Fibroblast of lung (primary cell): ENCODE results near the gene ANKRD18B. TPM values are rescaled to one million over a fixed set of nuclear protein-coding genes. Genes with fewer than 3 reads are reported as not detected.
"Not testable (repeated sequence)": the region's sequence is repeated elsewhere in the genome, so short reads cannot be mapped to it uniquely, and the experiment has no call there.

Experiments used
- DNase-seq, 2 donors: peaks; one replicate each; pipeline versions ENCODE4 v3.0.0 to v3.0.0-alpha.2; 2010; ENCODE audit warnings: low read depth in 2 of 2
- H2AFZ ChIP-seq: 2 replicates; pipeline ENCODE4 v1.5.1; 2012; ENCODE audit warnings: low read length, control low read depth, inconsistent platforms
- H3K27ac ChIP-seq: 2 replicates; pipeline ENCODE4 v1.5.1; 2011; ENCODE audit warnings: low read length, control low read depth; ENCODE audit not compliant: insufficient read depth
- H3K27me3 ChIP-seq: 2 replicates; pipeline ENCODE4 v1.5.1; 2011; ENCODE audit warnings: mild to moderate bottlenecking, low read length; ENCODE audit not compliant: control insufficient read depth, insufficient read depth
- H3K36me3 ChIP-seq: 2 replicates; pipeline ENCODE4 v1.5.1; 2011; ENCODE audit warnings: low read length; ENCODE audit not compliant: control insufficient read depth, insufficient read depth
- H3K4me1 ChIP-seq: 2 replicates; pipeline ENCODE4 v1.5.1; 2011; ENCODE audit warnings: low read length; ENCODE audit not compliant: control insufficient read depth, insufficient read depth; ENCODE audit errors: extremely low read depth
- H3K4me2 ChIP-seq: 2 replicates; pipeline ENCODE4 v1.5.1; 2011; ENCODE audit warnings: low read length, control low read depth; ENCODE audit not compliant: insufficient read depth; ENCODE audit errors: extremely low read depth
- H3K4me3 ChIP-seq, 4 experiments: fragments of 200-600 bp in 1 of 4; sonication (generic) in 1 of 4; replicated peaks in 1 of 4; 2 replicates each; pipeline ENCODE4 v1.5.1; 2011 to 2016; ENCODE audit warnings: low read length in 4 of 4, low read depth in 3 of 4, mild to moderate bottlenecking in 3 of 4, control low read depth in 2 of 4, inconsistent platforms in 1 of 4, mixed read lengths in 1 of 4; ENCODE audit not compliant: insufficient read depth in 1 of 4; ENCODE audit errors: control extremely low read depth in 1 of 4
- H3K79me2 ChIP-seq: 2 replicates; pipeline ENCODE4 v1.5.1; 2012; ENCODE audit warnings: mild to moderate bottlenecking, low read length, inconsistent platforms; ENCODE audit not compliant: control insufficient read depth, insufficient read depth
- H3K9ac ChIP-seq: 2 replicates; pipeline ENCODE4 v1.5.1; 2011; ENCODE audit warnings: mild to moderate bottlenecking, low read length, control low read depth; ENCODE audit not compliant: insufficient read depth
- H3K9me3 ChIP-seq: 2 replicates; pipeline ENCODE4 v1.5.1; 2012; ENCODE audit warnings: low read depth, low read length; ENCODE audit not compliant: control insufficient read depth, insufficient read depth
- H4K20me1 ChIP-seq: 2 replicates; pipeline ENCODE4 v1.5.1; 2011; ENCODE audit warnings: low read length; ENCODE audit not compliant: control insufficient read depth, insufficient read depth; ENCODE audit errors: extremely low read depth
- CTCF ChIP-seq, 2 donors: IDR thresholded peaks in 1 of 2; conservative IDR thresholded peaks in 1 of 2; 1 replicate in 1 of 2; 2 replicates in 1 of 2; pipeline ENCODE4 v1.5.1; 2011 to 2012; ENCODE audit warnings: low read length in 2 of 2, control low read depth in 1 of 2, inconsistent platforms in 1 of 2, low read depth in 1 of 2, mild to moderate bottlenecking in 1 of 2
- EZH2 ChIP-seq: IDR thresholded peaks from 2 replicates; pipeline ENCODE4 v1.5.1; 2012; ENCODE audit warnings: low read length, control low read depth, mild to moderate bottlenecking; ENCODE audit errors: missing control alignments
- polyA plus RNA-seq, 2 donors: library from polyadenylated mRNA; depleted of rRNA in 1 of 2; stranded (reverse) in 1 of 2; unstranded in 1 of 2; fragments of >200 nt; gene quantifications; 2 replicates each; pipeline ENCODE4 v1.2.1, GENCODE V29; 2011 to 2012; ENCODE audit warnings: missing spikeins in 1 of 2
- total RNA-seq: library from RNA; depleted of rRNA; stranded (reverse); fragments of >200 nt; gene quantifications from 2 replicates; pipeline ENCODE4 v1.2.1, GENCODE V29; 2014

The ANKRD18B gene
- total and polyA plus RNA-seq, 2 donors (not counting 1 experiment from before 2014, with no cell fraction given) = 0.17 to 0.82 TPM

- not testable (repeated sequence) for H3K9ac ChIP-seq, H4K20me1 ChIP-seq, H3K79me2 ChIP-seq, H3K9me3 ChIP-seq, H3K4me1 ChIP-seq, H3K4me3 ChIP-seq, H3K36me3 ChIP-seq, H2AFZ ChIP-seq, H3K27ac ChIP-seq, H3K4me2 ChIP-seq, H3K27me3 ChIP-seq, DNase-seq
- TF ChIP-seq CTCF (conservative IDR thresholded peaks at IDR 0.05 in 1 of 2, IDR thresholded peaks at IDR 0.05 in 1 of 2; ENCODE audit: low read depth in 1 of 2, low read length in 2 of 2) = peak; percentile 36 to 40
Observed at GRCh38 chr9:33604249-33604648, 80.2 kb downstream of the ANKRD18B start.

- not testable (repeated sequence) for H3K27ac ChIP-seq, H2AFZ ChIP-seq, H3K4me3 ChIP-seq, H3K9me3 ChIP-seq, H3K9ac ChIP-seq, H3K4me2 ChIP-seq, DNase-seq, H4K20me1 ChIP-seq, H3K79me2 ChIP-seq, H3K36me3 ChIP-seq, H3K4me1 ChIP-seq, H3K27me3 ChIP-seq
Observed at GRCh38 chr9:33604936-33605335, 80.9 kb downstream of the ANKRD18B start.

- H2AFZ ChIP-seq = no peak overlapping the region
- H3K36me3 ChIP-seq = no peaks in the 10 kb centered on the region
- TF ChIP-seq EZH2 (no peak), CTCF (conservative IDR thresholded peaks at IDR 0.05 in 1 of 2, IDR thresholded peaks at IDR 0.05 in 1 of 2; ENCODE audit: low read depth in 1 of 2, low read length in 2 of 2) (no peak)
- no peak overlapping the region for H3K27ac ChIP-seq
- no peak overlapping the region for H3K4me3 ChIP-seq
- H3K4me1 ChIP-seq = no peaks in the 10 kb centered on the region
- H4K20me1 ChIP-seq = no peaks in the 10 kb centered on the region
- no peak for DNase-seq
- no peak overlapping the region for H3K4me2 ChIP-seq
- peaks cover 10% of the 10 kb centered on the region for H3K27me3 ChIP-seq
- no peaks in the 10 kb centered on the region for H3K79me2 ChIP-seq
- no peaks in the 10 kb centered on the region for H3K9me3 ChIP-seq
- no peak overlapping the region for H3K9ac ChIP-seq
Observed at GRCh38 chr9:33611358-33611757, 87.3 kb downstream of the ANKRD18B start.

- peaks cover 10% of the 10 kb centered on the region for H3K27me3 ChIP-seq
- H3K4me3 ChIP-seq, H3K9me3 ChIP-seq, H3K4me2 ChIP-seq, H4K20me1 ChIP-seq, H3K36me3 ChIP-seq, H3K79me2 ChIP-seq, H3K4me1 ChIP-seq, H3K9ac ChIP-seq, H2AFZ ChIP-seq, DNase-seq, H3K27ac ChIP-seq: not testable (repeated sequence)
Observed at GRCh38 chr9:33612410-33612809, 88.4 kb downstream of the ANKRD18B start.
